ENCODE results near the gene ZNF273.

- TF ChIP-seq, protein P1, sequence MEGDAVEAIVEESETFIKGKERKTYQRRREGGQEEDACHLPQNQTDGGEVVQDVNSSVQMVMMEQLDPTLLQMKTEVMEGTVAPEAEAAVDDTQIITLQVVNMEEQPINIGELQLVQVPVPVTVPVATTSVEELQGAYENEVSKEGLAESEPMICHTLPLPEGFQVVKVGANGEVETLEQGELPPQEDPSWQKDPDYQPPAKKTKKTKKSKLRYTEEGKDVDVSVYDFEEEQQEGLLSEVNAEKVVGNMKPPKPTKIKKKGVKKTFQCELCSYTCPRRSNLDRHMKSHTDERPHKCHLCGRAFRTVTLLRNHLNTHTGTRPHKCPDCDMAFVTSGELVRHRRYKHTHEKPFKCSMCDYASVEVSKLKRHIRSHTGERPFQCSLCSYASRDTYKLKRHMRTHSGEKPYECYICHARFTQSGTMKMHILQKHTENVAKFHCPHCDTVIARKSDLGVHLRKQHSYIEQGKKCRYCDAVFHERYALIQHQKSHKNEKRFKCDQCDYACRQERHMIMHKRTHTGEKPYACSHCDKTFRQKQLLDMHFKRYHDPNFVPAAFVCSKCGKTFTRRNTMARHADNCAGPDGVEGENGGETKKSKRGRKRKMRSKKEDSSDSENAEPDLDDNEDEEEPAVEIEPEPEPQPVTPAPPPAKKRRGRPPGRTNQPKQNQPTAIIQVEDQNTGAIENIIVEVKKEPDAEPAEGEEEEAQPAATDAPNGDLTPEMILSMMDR (IDR thresholded peaks at IDR 0.05): no peak
- TF ChIP-seq ZFX (IDR thresholded peaks at IDR 0.05; ENCODE audit: borderline replicate concordance): no peak
Observed at GRCh38 chr7:64878684-64879083, 24.4 kb upstream of the ZNF273 start.

Data from 22Rv1 (cell line).